Gastroesophageal sphincter (tissue), 4 donors: ENCODE results near the gene NUP155. TPM values are rescaled to one million over a fixed set of nuclear protein-coding genes. Genes with fewer than 3 reads are reported as not detected.

Experiments used
- ATAC-seq: fragments of 150-250 bp; one replicate; pipeline ENCODE4 v1.9.1; 2016; ENCODE audit warnings: mild to moderate bottlenecking, moderate library complexity
- H3K27ac ChIP-seq, 4 donors: fragments of 200-600 bp; sonication (generic) in 3 of 4; 1 replicate in 3 of 4; 2 replicates in 1 of 4; pipeline ENCODE4 v1.5.1; 2016 to 2019
- H3K27me3 ChIP-seq: fragments of 200-600 bp; sonication (generic); one replicate; pipeline ENCODE4 v1.5.1; 2019
- H3K36me3 ChIP-seq, 2 donors: fragments of 200-600 bp; sonication (generic); one replicate each; pipeline ENCODE4 v1.5.1; 2019; ENCODE audit warnings: control low read depth in 1 of 2
- H3K4me1 ChIP-seq, 3 donors: fragments of 200-600 bp; sonication (generic); 1 replicate in 2 of 3; 2 replicates in 1 of 3; pipeline ENCODE4 v1.5.1; 2016 to 2019; ENCODE audit warnings: control low read depth in 2 of 3
- H3K4me3 ChIP-seq, 2 donors: fragments of 200-600 bp; sonication (generic); one replicate each; pipeline ENCODE4 v1.5.1; 2019; ENCODE audit warnings: mild to moderate bottlenecking in 1 of 2, moderate library complexity in 1 of 2
- H3K9me3 ChIP-seq, 3 donors: fragments of 200-600 bp; sonication (generic); one replicate each; pipeline ENCODE4 v1.5.1; 2017 to 2019; ENCODE audit warnings: control low read depth in 2 of 3
- EP300 ChIP-seq: sonication (generic); formaldehyde crosslinking; IDR thresholded peaks from one replicate; pipeline ENCODE4 v1.6.1; 2017; ENCODE audit warnings: antibody characterized with exemption, mild to moderate bottlenecking
- POLR2A ChIP-seq, 2 donors: fragments of 450-650 bp; IDR thresholded peaks; one replicate each; pipeline ENCODE4 v1.6.1; 2017; ENCODE audit warnings: antibody characterized with exemption in 2 of 2, mild to moderate bottlenecking in 2 of 2, moderate library complexity in 1 of 2
- POLR2AphosphoS5 ChIP-seq: sonication (generic); formaldehyde crosslinking; IDR thresholded peaks from one replicate; pipeline ENCODE4 v1.6.1; 2017; ENCODE audit warnings: antibody characterized with exemption
- WGBS, 2 donors: methylation state at CpG; one replicate each; pipeline ENCODE4 v1.1.5; 2018; ENCODE audit warnings: low coverage in 1 of 2; 5-methylcytosine and 5-hydroxymethylcytosine counted together
- total RNA-seq, 4 donors: library from RNA; depleted of rRNA; stranded (reverse); fragments of >200 nt; gene quantifications; one replicate each; pipeline ENCODE4 v1.1.0, GENCODE V29; 2016
- TF ChIP-seq, protein P1 (sequence below), 4 experiments: fragments of 200-600 bp in 2 of 4; fragments of 450-650 bp in 2 of 4; sonication (generic) in 1 of 4; IDR thresholded peaks; one replicate each; pipeline ENCODE4 v1.5.1; 2017 to 2019; ENCODE audit warnings: antibody characterized with exemption in 4 of 4, mild to moderate bottlenecking in 2 of 4, moderate library complexity in 2 of 4

The NUP155 gene
- total RNA-seq, 4 donors from 2014 or later: 15.6 to 22.3 (median 18.8) TPM

DNA sequence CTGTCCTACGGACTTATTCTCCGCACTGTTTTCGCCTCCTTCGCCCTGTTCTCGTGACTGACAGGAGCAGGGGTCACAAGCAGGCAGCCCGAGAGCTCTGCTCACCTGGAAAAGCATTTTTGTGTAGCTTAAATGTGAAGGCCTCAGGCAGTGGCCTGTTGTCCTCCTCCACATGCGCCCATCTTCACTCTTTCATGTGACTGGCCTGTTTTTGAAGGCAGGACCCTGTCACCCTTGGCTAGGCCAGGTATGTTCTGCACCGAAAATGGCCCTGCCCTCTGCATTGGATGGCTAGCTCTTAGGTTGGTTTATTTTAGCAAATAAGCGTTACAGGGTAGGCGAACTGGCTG is 121.1 kb downstream of the NUP155 start:
- Histone ChIP-seq H3K9me3 (no peaks in the 10 kb centered on the region), H3K4me3 (peak overlapping the region; percentile 79 to 89), H3K36me3 (no peaks in the 10 kb centered on the region), H3K27me3 (no peaks in the 10 kb centered on the region), H3K27ac (peak overlapping the region; percentile 91 to 96 (median 94)), H3K4me1 (peaks cover 0 to 41% (median 11%) of the 10 kb centered on the region in 3 donors)
- TF ChIP-seq POLR2AphosphoS5 (no peak), POLR2A (IDR thresholded peaks at IDR 0.05) (no peak), EP300 (no peak)
- TF ChIP-seq, protein P1, sequence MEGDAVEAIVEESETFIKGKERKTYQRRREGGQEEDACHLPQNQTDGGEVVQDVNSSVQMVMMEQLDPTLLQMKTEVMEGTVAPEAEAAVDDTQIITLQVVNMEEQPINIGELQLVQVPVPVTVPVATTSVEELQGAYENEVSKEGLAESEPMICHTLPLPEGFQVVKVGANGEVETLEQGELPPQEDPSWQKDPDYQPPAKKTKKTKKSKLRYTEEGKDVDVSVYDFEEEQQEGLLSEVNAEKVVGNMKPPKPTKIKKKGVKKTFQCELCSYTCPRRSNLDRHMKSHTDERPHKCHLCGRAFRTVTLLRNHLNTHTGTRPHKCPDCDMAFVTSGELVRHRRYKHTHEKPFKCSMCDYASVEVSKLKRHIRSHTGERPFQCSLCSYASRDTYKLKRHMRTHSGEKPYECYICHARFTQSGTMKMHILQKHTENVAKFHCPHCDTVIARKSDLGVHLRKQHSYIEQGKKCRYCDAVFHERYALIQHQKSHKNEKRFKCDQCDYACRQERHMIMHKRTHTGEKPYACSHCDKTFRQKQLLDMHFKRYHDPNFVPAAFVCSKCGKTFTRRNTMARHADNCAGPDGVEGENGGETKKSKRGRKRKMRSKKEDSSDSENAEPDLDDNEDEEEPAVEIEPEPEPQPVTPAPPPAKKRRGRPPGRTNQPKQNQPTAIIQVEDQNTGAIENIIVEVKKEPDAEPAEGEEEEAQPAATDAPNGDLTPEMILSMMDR (IDR thresholded peaks at IDR 0.05): no peak
- no peak for ATAC-seq
- WGBS, 2 donors: 50 to 66% methylated on average over 6 to 7 of the region's 10 CpGs

DNA sequence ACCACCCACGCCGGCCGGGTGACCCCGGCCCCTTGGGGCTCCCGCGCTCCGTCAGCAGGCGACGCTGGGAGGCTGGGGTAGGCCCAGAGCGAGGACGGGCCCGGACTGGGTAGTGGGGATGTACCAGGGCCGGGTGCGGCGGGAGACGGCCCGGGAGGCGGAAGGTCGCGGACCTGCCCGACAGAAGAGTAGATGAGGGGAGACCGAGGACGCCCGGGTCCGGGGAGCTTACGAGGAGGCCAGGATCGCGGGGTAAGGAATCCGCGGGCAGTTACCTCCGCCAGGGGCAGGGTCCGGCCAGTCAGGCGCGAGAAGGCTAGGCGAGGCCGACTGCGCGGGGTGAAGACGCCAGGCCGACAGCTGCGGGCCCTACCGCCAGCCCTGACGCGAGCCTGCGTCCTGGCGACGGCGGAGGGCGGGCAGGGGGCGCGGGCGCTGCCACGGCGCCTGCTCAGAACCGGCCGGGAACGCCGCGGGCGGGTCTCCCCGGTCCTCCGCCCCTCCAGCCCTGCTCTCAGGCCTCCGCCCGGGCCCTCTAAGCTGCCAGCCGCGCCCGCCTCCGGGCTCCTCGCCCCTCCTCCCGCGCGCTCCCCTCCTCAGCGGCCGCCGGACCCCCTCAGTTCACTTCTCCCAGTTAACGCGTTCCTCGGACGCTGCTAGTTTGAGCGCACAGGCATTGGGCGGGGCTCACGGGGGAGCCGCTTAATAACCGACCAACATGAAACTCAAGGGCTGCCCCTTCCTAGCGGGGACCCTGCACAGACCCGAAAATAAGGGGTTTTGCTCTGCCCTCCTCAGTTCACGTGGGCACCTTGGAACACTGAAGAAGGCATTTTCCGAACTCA is 121.7 kb downstream of the NUP155 start, which contains the start of gene CPLANE1:
Gene CPLANE1, minus strand, starts transcription at position 407 of the 845 bp plus-strand sequence. CDS start 1,678 bp downstream, outside the sequence.
- Histone ChIP-seq H3K27me3 (no peaks in the 10 kb centered on the region), H3K4me3 (peak within 1 kb of the TSS; percentile 79 to 89), H3K36me3 (peaks cover 0 to 2% of the 10 kb centered on the region in 2 donors), H3K27ac (peak within 1 kb of the TSS; percentile 91 to 96 (median 94)), H3K9me3 (no peaks in the 10 kb centered on the region), H3K4me1 (peaks cover 0 to 41% (median 11%) of the 10 kb centered on the region in 3 donors)
- 3 to 4% methylated on average over 9 to 21 of the region's 88 CpGs for WGBS, 2 donors
- peak; percentile 95 for ATAC-seq
- TF ChIP-seq EP300 (no peak), POLR2A (IDR thresholded peaks at IDR 0.05) (peak; percentile 80 to 85), POLR2AphosphoS5 (peak; percentile 72)
- TF ChIP-seq, protein P1 (IDR thresholded peaks at IDR 0.05): peak in 3 of 4 experiments; percentile 13 to 28 (median 14)

DNA sequence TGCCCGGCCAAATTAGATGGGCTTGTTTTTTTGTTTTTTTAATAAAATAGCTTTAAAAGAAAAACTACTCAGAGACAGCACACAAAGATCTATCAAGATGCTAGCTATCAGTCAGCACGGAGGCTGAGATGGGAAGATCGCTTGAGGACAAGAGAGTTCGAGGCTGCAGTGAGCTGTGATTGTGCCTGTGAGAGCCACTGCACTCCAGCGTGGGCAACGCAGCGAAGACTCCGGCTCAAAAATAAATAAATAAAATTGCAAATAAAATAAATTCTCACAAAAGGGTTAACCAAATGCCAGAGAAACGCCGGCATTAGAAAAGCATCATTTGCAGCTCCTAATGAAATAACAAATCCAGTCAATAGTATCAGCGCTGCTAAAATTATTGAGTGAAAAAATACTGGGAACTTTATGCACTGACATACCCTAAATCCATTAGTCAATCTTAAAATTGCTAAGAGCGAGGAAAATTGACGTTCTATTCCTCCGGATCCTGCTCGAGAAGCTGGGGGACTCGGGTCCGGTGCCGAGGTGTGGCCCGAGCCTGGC is 122.4 kb downstream of the NUP155 start:
- 0 to 6% methylated on average over 16 to 19 of the region's 19 CpGs for WGBS, 2 donors
- no peak for ATAC-seq

DNA sequence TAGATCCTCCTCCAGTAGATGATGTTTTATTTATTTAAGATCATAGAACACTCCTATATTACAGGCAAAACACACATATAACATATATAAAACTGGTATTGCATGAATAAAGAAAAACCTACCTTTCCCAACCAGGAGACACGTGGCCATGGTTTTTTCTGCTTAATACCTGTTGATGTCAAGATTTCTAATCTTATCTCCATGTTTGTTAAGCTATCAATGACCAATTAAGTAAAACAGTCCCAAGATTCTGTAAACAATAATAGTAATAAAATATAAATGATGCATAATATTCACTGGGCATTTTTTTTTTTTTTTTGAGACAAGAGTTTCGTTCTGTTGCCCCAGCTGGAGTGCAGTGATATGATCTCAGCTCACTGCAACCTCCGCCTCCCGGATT is 123.4 kb downstream of the NUP155 start:
- WGBS, 2 donors: 82 to 86% methylated on average over 1 to 4 of the region's 4 CpGs
- no peak overlapping the region for H3K27ac ChIP-seq
- H3K27me3 ChIP-seq: no peaks in the 10 kb centered on the region
- H3K4me1 ChIP-seq: peaks cover 0 to 41% (median 11%) of the 10 kb centered on the region in 3 donors
- H3K9me3 ChIP-seq: no peaks in the 10 kb centered on the region
- no peak for ATAC-seq
- H3K36me3 ChIP-seq: peaks cover 0 to 13% of the 10 kb centered on the region in 2 donors
- H3K4me3 ChIP-seq: peak overlapping the region in 1 of 2 donors; percentile 79
- TF ChIP-seq POLR2AphosphoS5 (no peak), POLR2A (IDR thresholded peaks at IDR 0.05) (no peak), EP300 (no peak)
- TF ChIP-seq, protein P1 (IDR thresholded peaks at IDR 0.05): no peak

More for the DNA sequence above, 122.4 kb downstream of the NUP155 start:
- Histone ChIP-seq H3K27ac (peak overlapping the region; percentile 91 to 96 (median 94)), H3K4me1 (peaks cover 0 to 41% (median 11%) of the 10 kb centered on the region in 3 donors), H3K36me3 (peaks cover 0 to 7% of the 10 kb centered on the region in 2 donors), H3K27me3 (no peaks in the 10 kb centered on the region), H3K9me3 (no peaks in the 10 kb centered on the region), H3K4me3 (peak overlapping the region; percentile 79 to 89)
- TF ChIP-seq POLR2AphosphoS5: no peak
- TF ChIP-seq, protein P1 (IDR thresholded peaks at IDR 0.05): no peak
- TF ChIP-seq EP300: no peak
- no peak for TF ChIP-seq POLR2A (IDR thresholded peaks at IDR 0.05)
